Stimulated activated CD8-positive, alpha-beta memory T cell treated with anti-CD3 and anti-CD28 coated beads, Interleukin-15, amount 100 ng/mL, for 48 hours (primary cell): ENCODE data around the gene VTI1B.
A peak's percentile ranks its signal among the peaks of the same experiment; 100 is the strongest.
"Not testable (repeated sequence)": the region's sequence is repeated elsewhere in the genome, so short reads cannot be mapped to it uniquely, and the experiment has no call there.

Source experiments
- DNase-seq, 2 donors: peaks; one replicate each; pipeline ENCODE4 v3.0.0-alpha.2; 2020; ENCODE audit warnings: low read depth in 2 of 2

VTI1B gene, protein sequence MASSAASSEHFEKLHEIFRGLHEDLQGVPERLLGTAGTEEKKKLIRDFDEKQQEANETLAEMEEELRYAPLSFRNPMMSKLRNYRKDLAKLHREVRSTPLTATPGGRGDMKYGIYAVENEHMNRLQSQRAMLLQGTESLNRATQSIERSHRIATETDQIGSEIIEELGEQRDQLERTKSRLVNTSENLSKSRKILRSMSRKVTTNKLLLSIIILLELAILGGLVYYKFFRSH

GRCh38 chr14:67674480-67675218, at the start of gene VTI1B:
Gene VTI1B, minus strand, starts transcription at chr14:67674632. Its CDS starts 143 bp downstream, at chr14:67674489.
- peak; percentile 63 to 73 for DNase-seq

- DNase-seq, result no peak
Measured at GRCh38 chr14:67722293-67722692, 47.9 kb upstream of the VTI1B start.

DNA sequence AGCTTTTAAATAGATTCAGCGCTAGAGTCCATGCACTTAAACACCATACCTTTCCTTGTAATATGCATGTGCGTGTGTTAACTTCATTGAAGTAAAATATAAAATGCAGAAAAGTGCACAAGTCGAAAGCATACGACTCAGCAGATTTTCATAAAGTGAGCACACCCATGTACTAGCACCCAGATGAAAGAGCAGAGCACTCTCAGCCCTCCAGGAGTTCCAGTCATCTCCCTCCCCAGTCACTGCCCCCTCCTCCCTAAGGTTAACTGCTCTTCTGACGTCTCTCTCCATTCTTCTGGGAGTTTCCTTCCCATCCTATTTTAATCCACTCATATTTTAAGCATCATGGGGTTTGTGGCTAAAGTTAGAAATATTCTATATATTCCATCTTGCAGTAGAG, 47.4 kb upstream of the VTI1B start:
- no peak for DNase-seq

GRCh38 chr14:67719866-67720265, 45.4 kb upstream of the VTI1B start:
- no peak for DNase-seq

DNA sequence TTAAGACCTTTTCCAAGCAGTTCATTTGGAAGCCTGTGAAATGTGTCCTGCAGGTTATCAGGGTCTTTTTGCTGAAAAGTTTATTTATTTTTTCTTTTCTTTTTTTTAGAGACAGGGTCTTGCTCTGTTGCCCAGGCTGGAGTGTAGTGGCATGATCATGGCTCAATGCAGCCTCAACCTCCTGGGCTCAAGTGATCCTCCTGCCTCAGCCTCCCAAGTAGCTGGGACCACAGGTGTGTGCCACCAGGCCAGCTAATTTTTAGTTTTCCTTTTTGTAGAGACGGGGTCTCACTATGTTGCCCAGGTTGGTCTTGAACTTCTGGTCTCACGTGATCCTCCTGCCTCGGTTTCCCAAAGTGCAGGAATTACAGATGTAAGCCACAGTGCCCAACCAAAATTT, 45.0 kb upstream of the VTI1B start:
- DNase-seq, result not testable (repeated sequence)

DNA sequence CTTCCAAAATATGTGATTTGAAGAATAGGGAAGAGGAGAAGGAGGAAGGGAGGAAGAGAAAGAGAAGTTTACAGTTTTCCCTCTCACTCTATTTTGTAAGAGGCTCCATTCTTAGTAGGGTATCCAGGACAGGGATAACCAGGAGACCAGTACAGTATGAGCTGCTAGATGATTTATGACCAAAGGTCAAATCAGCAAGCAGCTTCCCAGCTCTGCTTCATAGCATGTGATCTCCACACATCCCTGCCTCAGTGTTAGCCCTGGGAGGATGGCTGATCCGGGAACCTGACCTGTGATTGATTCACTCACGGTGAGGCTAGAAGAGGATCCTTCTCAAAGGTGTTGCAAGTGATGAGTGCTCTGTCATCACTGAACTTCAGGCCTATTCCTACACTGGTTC, 43.8 kb upstream of the VTI1B start:
- DNase-seq, result no peak

DNA sequence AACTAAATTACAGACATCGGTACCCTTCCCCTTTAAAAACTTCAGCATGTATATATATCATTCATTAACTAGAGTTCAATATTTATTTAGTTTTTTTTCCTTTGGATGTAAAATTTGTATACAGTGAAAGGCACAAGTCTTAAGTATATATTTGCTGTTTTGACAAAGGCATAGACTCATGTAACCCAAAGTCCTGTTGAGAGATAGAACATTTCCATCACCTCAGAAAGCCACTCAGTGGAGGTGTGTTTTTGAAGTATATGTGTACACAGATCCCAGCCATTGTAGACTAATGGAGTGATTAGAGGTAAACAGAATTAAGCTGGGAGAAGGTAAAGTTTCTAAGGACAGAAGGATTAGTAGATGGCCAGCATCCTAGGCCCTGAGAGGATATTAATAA, 42.6 kb upstream of the VTI1B start:
- no peak for DNase-seq

DNA sequence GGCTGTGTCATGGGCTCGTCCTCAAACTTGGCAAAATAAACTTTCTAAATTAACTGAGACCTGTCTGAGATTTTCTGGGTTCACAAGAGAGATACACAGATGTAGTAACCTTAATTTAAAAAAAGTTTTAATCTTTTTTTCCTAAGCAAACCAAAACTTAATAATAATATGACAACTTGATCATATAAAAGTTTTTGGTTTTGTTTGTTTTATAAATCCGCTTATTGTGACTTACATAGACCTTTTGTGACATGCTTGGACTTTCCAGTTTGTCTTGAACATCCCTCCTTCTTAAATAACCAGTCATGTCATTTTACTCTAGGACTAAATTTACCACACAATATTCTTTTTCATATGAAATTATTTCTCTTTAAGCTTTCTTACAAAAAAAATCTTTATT, 35.8 kb upstream of the VTI1B start:
- no peak for DNase-seq

DNA sequence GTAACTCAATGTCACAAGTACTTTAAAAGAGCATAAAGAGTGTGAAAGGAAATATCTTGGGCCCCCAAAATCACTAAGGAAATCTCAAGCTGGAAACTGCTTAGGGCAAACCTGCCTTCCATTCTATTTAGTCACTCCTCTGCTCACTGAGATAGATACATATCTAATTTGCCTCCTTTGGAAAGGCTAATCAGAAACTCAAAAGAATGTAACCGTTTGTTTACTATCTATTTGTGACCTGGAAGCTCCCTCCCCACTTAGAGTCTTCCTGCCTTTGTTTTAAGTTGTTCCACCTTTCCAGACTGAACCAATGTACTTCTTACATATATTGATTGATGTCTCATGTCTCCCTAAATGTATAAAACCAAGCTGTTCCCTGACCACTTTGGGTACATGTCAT, 35.4 kb upstream of the VTI1B start:
- not testable (repeated sequence) for DNase-seq

GRCh38 chr14:67709346-67709745, 34.9 kb upstream of the VTI1B start:
- not testable (repeated sequence) for DNase-seq

DNA sequence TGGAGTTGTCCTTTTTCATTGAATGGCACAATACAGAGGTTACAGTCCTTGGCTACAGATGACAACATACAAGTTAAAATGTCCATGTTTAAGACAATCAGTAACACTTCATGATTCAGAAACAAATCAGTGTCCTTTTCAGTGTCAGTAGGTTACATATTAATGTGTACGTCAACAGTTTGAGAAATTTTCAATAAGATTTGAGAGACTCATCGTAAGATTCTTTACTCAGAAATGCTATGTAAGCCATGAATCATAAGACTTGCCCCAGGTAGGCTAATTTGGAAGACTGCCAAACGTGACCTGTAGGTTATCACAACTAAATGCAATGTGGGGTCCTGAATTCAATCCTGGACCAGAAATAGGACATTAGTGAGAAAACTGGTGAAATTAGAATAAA, 30.8 kb upstream of the VTI1B start:
- no peak for DNase-seq

GRCh38 chr14:67704484-67705089, 30.2 kb upstream of the VTI1B start:
- DNase-seq, result no peak

DNA sequence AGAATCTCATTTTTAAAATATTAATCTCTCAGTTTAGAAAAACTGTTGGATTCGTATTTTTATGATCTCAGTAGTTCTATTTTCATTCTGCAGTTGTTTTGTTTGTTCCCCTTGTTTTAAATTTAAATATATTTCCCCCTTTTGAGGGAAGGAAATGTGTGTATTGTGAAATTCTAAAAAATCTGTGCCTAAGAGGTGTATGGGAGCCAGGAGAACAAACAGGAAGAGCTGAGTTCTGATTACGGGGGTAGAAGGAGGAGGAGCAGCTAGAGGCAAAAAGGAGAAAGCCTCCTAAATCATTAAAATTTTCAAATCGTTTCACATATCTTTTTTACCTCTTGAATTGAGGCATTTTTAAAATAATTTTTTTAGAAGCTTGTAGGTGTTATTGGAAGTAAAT, 29.6 kb upstream of the VTI1B start:
- no peak for DNase-seq

DNA sequence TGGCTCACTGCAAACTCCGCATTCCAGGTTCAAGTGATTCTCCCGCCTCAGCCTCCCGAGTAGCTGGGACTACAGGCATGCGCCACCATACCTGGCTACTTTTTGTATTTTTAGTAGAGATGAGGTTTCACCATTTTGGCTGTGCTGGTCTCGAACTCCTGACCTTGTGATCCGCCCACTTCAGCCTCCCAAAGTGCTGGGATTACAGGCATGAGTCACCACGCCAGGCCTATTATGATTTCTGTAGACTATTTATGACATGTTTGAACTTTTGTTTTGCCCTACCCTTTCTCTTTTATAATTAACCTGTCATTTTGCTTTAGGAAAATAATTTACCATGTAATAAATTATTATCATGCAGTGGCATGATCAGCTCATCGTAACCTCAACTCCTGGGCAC, 27.1 kb upstream of the VTI1B start, which contains the start of gene RDH12:
Gene RDH12, plus strand, starts transcription at position 395 of the 400 bp plus-strand sequence. CDS start 20,757 bp downstream, outside the sequence.
- DNase-seq, result not testable (repeated sequence)

DNA sequence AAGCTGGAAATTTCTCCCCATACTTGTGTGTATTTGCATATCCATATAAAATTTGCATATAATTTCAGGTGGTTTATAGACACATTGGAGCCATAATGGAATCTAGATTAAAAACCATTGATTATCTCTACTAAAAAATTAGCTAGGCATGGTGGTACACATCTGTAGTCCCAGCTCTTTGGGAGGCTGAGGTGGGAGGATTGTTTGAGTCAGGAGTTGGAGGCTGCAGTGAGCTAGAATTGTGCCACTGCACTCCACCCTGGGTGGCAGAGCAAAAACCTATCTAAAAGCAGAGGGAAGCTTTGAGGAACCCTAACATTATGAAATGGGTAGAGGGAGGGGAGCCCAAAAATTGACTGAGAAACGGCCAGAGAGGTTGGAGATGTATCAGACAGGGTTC, 23.7 kb upstream of the VTI1B start:
- DNase-seq, result no peak

DNA sequence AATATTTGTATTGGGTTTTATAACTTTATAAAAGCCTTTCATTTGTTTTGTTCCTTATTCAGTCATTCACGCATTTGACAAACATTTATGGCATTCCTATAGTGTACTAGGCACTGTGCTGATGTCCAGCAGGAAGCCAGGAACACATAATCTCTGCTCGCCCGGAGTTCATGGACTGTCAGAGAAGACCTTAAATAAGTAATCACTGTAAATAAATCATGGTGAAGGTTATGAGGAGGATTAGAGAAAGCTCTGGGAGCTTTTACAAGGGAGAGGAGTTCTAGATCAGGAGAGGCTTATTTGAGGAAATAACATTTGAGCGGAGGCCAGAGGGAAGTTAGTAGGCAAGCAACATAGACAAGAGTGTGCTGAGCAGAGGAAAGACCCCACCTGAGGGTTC, 22.6 kb upstream of the VTI1B start:
- no peak for DNase-seq

GRCh38 chr14:67695394-67695949, 21.0 kb upstream of the VTI1B start, which contains the start of gene RDH11:
Gene RDH11, minus strand, starts transcription at chr14:67695764. Its CDS starts 61 bp downstream, at chr14:67695703.
- peak; percentile 69 to 80 for DNase-seq

DNA sequence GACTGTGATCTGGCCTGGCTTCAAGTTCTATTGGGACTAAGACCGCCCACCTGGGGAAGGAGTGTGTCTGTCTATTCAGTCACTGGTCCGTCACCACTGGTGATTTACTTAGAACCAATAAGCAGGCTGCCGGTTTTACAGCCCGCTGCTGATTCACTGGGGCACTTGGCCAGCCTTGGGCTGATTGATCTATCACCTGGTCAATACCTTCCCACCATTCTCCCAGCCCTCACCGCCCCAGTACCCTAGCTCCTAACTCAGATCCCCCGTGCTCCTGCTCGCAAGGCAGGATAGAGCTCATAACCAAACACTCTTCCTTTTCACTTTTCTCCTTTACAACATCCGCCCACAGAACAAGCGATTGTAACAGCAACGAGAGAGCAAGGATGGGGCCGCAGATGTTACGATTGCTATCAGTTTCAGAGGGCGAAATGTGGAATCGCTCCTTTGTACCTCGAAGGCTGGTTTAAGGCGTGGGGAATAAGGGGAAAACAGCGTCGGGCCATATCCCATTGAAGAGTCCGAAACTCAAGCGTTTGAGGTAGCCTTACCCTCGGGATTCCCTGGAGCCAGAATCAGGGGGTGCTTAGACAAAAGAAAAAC, 20.5 kb upstream of the VTI1B start:
- DNase-seq, result peak; percentile 73 to 76

- DNase-seq, result no peak
Measured at GRCh38 chr14:67690011-67690410, 15.6 kb upstream of the VTI1B start.

DNA sequence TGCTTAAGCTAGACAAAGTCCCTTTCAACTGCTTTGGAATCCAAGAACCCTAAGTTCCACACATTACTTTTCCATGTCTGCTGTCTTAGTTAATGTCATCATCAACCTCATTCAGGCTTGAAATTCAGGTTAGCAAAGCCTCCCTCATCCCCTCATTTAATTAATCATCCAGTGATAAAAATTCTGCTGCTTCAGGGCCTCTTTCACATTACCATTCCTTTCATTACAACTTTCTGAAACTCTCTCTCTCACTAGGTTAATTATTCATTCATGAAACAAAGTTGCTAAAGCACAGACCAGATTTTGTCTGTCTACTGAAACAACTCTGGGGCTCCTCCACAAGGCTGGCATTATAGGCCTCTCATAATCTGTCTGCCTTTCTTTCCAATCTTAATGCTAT, 9.4 kb upstream of the VTI1B start:
- DNase-seq, result no peak

- DNase-seq, result no peak
Measured at GRCh38 chr14:67680941-67681340, 6.5 kb upstream of the VTI1B start.

GRCh38 chr14:67680121-67680602, 5.7 kb upstream of the VTI1B start:
- no peak for DNase-seq
